Measurements from ENCODE around the gene CNTNAP4.

Gene CNTNAP4

DNA sequence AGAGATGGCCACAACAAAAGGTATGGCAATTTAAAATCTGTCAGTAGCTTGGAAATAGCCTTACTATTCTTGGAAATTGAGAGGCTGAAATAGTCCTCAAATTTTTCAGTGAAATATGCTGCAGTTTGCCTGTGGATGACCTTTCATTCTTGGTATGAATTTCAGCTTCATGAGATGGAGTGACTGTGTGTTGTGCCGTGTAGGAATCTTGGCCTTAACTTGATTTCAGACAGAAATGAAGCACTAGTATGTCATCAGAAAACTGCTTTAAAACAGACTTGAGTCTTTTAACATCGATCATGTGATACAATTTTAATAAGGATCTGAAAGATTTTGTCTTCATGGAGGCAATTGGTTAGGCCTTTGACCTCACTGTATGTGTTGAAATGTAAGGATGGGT, 247.2 kb downstream of the CNTNAP4 start:
- H3K4me3 ChIP-seq (ENCODE audit: low read depth, low read length), result no peak overlapping the region
- TF ChIP-seq CTCF (IDR thresholded peaks at IDR 0.05; ENCODE audit: borderline replicate concordance, insufficient read depth, low read depth, low read length), result no peak

DNA sequence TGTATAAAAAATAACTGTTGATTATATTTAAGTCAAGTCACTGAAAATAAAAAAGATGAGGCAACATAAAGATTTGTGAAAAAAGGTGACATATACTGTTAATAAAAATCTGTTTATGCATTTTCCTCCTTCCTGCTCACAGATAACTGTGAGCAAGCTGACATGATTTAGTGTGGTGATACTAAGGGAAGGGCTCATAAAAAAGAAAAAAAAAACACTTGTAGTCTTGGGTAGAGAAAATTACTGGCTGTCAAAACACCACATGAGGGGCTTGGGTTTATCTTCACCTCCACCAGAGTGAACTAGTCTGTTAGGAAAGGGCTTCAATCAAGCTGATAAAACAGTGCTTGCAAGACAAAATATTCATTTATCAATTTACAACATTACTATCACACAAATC, 247.6 kb downstream of the CNTNAP4 start:
- TF ChIP-seq CTCF (IDR thresholded peaks at IDR 0.05; ENCODE audit: borderline replicate concordance, insufficient read depth, low read depth, low read length), result no peak
- H3K4me3 ChIP-seq (ENCODE audit: low read depth, low read length), result no peak overlapping the region

GRCh38 chr16:76527244-76527643, 250.0 kb downstream of the CNTNAP4 start:
- H3K4me3 ChIP-seq (ENCODE audit: low read depth, low read length), result no peak overlapping the region
- TF ChIP-seq CTCF (IDR thresholded peaks at IDR 0.05; ENCODE audit: borderline replicate concordance, insufficient read depth, low read depth, low read length), result no peak

DNA sequence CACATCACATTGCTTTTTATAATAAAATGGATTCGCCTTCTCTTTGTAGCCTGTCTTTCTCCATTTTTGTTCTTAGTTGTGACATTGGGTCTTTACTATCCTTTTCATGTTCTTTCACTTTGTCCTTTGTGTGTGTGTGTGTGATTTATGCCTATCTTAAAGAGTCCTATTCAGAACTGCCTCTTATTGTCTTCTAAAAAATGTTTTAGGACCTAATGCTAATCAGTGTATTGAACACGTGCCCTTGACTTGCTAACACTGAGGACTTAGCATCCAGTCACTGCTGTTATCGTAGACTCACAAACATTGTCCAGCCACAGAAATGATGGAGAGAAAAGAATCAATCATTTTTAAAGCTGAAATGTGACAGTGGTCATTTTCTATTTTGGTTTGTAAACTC, 251.9 kb downstream of the CNTNAP4 start:
- TF ChIP-seq CTCF (IDR thresholded peaks at IDR 0.05; ENCODE audit: borderline replicate concordance, insufficient read depth, low read depth, low read length), result no peak

GRCh38 chr16:76531236-76531635, 254.0 kb downstream of the CNTNAP4 start:
- no peak overlapping the region for H3K4me3 ChIP-seq (ENCODE audit: low read depth, low read length)
- no peak for TF ChIP-seq CTCF (IDR thresholded peaks at IDR 0.05; ENCODE audit: borderline replicate concordance, insufficient read depth, low read depth, low read length)

More for the DNA sequence above, 251.9 kb downstream of the CNTNAP4 start:
- H3K4me3 ChIP-seq (ENCODE audit: low read depth, low read length), result no peak overlapping the region

DNA sequence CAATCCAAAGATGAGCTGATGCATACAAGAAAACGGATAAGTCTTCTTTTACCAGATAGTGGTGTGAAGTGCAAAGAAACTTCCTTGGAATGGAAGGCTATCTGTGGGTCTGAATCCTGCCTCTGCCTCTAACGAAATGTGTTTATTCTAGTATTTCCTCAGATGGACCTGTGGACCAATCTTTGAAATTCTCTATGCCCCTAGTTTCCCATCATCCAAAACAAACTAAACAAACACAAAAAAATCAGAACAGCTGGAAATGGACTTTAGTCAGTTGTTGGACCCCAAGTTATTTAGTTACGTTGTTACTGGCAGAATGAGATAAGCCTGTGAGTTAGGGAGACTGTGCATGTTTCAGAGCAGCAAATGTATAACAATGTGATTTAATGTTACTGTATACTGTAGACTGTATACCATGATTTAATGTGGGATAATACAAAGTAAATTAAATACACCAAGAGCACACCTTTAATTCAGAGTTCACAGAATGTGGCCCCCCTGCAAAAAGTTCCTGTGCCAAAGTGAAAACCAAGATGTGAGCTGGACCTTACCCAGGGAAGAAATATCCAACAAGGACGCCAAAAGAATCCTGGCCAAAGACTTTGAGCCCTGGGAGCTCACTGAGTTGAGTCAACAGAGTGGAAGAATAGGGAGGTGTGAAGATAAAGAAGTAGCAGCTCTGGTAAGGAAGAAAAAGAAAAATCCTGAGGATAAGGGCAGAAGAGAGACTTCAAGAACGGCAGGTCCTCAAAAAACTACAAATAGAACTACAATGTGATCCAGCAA, 255.2 kb downstream of the CNTNAP4 start:
- no peak for TF ChIP-seq CTCF (IDR thresholded peaks at IDR 0.05; ENCODE audit: borderline replicate concordance, insufficient read depth, low read depth, low read length)
- H3K4me3 ChIP-seq (ENCODE audit: low read depth, low read length), result no peak overlapping the region

DNA sequence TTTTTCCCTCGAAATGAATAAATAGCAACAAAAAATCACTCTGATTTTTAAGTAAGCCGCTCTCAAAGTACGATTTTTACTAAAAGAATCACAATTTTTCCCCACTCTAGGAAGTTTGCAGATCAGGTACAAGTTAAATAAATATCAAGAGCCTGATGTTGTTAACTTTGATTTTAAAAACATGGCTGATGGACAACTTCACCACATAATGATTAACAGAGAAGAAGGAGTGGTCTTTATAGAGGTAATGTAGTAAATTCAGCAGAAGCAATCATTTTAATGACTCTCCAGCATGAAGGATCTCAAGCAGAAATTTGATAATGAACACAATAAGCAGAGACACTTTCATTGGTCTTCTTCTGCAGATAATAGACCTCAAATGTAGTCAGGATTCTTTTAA, 262.4 kb downstream of the CNTNAP4 start:
- no peak for TF ChIP-seq CTCF (IDR thresholded peaks at IDR 0.05; ENCODE audit: borderline replicate concordance, insufficient read depth, low read depth, low read length)
- no peak overlapping the region for H3K4me3 ChIP-seq (ENCODE audit: low read depth, low read length)

Data from GM12875 (cell line).